ENCODE results near the gene CEP295NL.
A peak's percentile ranks its signal among the peaks of the same experiment; 100 is the strongest.

The CEP295NL gene

GRCh38 chr17:78862073-78863023 is 40.7 kb downstream of the CEP295NL start:
- DNase-seq, result no peak

DNA sequence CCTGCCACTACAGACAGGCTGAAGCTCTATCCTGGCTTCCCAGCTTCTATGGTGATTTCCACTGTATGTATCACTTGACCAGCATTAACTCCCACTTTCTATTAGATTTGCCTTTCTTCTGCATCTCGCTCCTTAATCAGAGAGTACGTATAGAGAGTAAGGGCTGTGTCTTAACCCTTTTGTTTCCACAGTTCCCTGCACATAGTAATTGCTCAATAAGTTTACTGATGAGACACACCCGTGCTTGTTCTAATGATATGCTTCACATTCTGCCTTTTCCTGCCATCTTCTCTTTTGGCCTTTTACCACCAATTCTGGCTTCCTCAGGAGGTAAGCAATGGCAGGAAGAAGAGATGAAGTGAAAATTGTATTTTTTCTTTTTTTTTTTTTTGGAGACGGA is 41.8 kb downstream of the CEP295NL start:
- no peak for DNase-seq

DNA sequence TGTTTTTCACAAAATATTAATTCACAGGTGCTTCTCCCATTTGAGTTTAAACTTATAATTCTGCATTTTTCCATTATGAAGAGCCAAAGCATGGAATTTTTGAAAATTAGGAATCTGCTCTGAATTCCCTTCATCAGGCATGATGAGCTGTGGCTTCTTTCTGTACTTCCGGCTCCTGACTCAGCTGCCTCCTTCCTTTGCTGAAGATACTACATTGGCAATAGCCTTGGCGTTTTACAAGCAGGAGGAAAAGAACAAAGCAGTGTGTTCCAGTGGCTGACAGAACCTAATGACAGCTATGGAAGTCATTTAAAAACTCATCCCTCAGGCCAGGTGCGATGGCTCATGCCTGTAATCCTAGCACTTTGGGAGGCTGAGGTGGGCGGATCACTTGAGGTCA is 44.0 kb downstream of the CEP295NL start:
- no peak for DNase-seq

- no peak for DNase-seq
These were observed 45.7 kb downstream of the CEP295NL start for GRCh38 chr17:78857266-78857665.

- DNase-seq, result no peak
These were observed 47.3 kb downstream of the CEP295NL start for GRCh38 chr17:78855561-78856165.

DNA sequence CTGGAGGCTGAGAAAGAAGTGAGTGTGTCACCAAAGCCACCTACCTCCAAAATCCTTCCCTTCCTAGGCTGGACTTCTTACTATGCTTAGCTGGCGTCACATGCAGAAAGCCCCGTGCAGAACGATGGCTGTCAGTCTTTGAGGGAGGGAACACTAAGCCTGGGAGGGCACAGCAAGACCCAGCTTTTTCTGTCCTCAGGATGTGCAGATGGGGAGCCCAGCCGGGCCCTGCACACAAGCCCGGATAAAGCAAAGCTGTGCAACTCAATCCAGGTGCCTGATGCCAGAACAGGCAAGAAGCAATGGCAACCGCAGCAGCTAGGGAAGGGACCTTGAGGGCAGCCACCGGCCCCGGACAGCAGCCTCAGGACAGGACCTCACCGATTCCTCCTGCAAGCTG is 48.5 kb downstream of the CEP295NL start:
- DNase-seq, result no peak

GRCh38 chr17:78853926-78854394 is 49.0 kb downstream of the CEP295NL start:
- no peak for DNase-seq

DNA sequence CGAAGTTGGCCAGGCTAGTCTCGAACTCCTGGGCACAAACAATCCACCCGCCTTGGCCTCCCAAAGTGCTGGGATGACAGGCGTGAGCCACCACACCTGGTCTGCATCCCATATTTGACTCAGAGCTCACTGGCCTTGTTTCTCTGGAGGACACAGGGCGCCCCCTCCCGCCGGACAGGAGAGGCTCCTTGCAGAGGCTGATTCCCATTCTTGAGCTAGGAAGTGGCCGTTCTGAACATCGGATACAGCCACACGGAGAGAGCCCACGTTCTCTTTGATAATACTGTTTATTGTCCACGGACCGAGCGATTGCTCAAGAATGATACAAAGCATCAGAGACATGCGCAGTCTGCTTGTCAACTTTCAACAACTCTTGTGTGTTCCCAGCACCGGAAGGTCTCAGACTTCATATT is 50.3 kb downstream of the CEP295NL start:
- no peak for DNase-seq

DNA sequence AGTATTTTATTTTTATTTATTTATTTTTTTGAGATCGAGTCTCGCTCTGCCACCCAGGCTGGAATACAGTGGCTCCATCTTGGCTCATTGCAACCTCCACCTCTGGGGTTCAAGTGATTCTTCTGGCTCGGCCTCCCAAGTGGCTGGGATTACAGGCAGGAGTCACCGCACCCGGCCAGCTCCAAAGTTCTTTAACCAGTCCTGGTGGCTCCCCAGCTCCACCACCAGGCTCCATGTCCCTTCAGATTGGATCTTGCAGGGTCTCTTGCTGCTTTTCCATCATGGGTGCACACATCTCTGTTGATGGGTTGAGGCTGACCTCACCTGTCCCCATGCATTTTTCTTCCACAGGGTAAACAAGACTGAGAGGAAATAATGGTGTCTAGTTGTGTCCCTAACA is 54.0 kb downstream of the CEP295NL start:
- no peak for DNase-seq

DNA sequence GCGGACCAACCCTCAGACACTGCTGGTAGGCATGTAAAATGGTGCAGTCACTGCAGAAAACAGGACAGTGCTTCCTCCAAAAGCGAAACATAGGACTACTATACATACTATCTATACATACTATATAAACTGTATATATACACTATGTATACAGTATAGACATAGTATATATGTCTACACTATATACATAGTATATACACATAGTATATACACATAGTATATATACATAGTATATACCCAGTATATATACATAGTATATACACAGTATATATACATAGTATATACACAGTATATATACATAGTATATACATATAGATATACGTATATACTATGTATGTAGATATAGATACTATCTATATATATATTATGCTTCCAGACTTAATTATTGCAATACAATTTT is 55.9 kb downstream of the CEP295NL start:
- DNase-seq, result no peak

DNA sequence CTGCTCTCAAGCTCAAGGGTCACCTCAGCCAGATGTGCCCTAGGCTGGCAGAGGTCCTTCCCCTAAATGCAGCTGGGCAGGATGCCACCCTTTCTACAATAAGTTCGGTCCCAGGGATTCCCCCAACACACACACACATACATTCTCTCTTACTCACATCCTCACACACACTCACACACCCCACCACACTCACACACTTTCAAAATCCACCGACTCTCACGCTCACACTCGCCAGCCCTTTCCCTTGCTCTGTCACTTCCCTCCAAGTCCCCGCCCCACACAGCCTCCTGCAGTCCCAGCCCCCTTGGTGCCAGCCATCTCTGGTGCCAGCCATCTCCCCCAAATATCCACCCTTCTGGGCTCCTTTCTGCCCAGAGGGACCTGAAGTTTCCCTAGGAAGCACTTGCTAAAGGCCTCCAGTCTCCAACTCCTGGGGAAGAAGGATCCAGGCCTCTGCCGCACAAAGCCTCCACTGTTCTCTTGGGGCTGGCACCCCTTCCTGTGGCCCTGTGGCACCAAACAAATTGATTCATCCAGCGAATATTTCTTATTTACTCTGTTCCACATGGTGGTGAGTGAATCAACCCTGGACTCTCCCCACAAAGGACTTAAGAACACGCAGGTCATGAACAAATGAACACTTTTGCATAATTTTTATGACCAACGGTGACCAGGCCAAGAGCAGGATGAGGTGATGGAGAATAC is 58.5 kb downstream of the CEP295NL start:
- DNase-seq, result no peak

GRCh38 chr17:78842881-78843565 is 60.0 kb downstream of the CEP295NL start:
- peak; percentile 42 for DNase-seq

- peak; percentile 100 for DNase-seq
These were observed 62.0 kb downstream of the CEP295NL start, which contains the start of gene USP36 for GRCh38 chr17:78840780-78841611. Gene USP36, minus strand, starts transcription at chr17:78840814. Its CDS starts 4,451 bp downstream, at chr17:78836363.
